Measurements from ENCODE around the gene OSGEP.

GRCh38 chr14:20413744-20414082 lies 40.9 kb downstream of the OSGEP start:
- TF ChIP-seq CTCF (IDR thresholded peaks at IDR 0.05): no peak
- TF ChIP-seq POLR2A (IDR thresholded peaks at IDR 0.05): no peak
